Central memory CD8-positive, alpha-beta T cell (primary cell): ENCODE measurements around the gene SUGCT.

ENCODE experiments used
- ATAC-seq: fragments of 150-1000 bp; cut with Tn5 transposase; replicated peaks from 2 replicates; pipeline ENCODE4 v1.10.0; 2022; ENCODE audit warnings: mild to moderate bottlenecking, moderate FRiP score, moderate number of reproducible peaks; ENCODE audit not compliant: poor library complexity, severe bottlenecking; ENCODE audit errors: extremely low read depth
- DNase-seq, 2 donors: peaks; one replicate each; pipeline ENCODE4 v3.0.0; 2021; ENCODE audit warnings: low spot score in 2 of 2
- H3K27ac Mint-ChIP-seq: one replicate; pipeline ENCODE4 v1.8.0; 2022; ENCODE audit warnings: low read depth, mild to moderate bottlenecking, moderate library complexity, mixed read lengths
- H3K27me3 Mint-ChIP-seq: one replicate; pipeline ENCODE4 v1.8.0; 2022; ENCODE audit warnings: mixed read lengths
- H3K36me3 Mint-ChIP-seq: one replicate; pipeline ENCODE4 v1.8.0; 2022; ENCODE audit warnings: mild to moderate bottlenecking, moderate library complexity, mixed read lengths; ENCODE audit not compliant: insufficient read depth
- H3K4me1 Mint-ChIP-seq: one replicate; pipeline ENCODE4 v1.8.0; 2022; ENCODE audit warnings: mixed read lengths
- H3K4me3 Mint-ChIP-seq: one replicate; pipeline ENCODE4 v1.8.0; 2022; ENCODE audit warnings: mild to moderate bottlenecking, moderate library complexity, mixed read lengths
- H3K9me3 Mint-ChIP-seq: one replicate; pipeline ENCODE4 v1.8.0; 2022; ENCODE audit warnings: mixed read lengths

Gene SUGCT

DNA sequence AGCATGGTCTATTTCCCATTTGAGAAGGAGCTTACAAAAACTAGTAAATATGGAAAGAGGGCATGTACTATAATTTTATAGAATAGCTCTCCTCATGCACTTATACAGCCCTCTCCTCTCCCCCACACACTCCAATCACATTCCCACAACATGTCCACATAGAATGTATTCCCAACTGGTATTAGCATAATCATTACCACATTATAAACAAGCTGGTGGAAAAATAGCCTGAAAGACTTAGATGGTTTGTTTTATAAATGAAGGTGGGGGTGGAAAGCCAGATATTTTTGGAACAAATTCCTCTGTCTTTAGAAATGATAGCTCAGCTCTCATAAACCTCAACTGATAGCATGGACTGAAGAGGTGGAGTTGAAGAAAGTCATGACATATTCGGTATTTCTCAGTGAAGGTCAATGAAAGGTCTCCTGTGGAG is 410.1 kb downstream of the SUGCT start:
- no peak overlapping the region for H3K27ac Mint-ChIP-seq
- H3K9me3 Mint-ChIP-seq: peaks cover 13% of the 10 kb centered on the region
- H3K4me3 Mint-ChIP-seq: no peak overlapping the region
- no peaks in the 10 kb centered on the region for H3K36me3 Mint-ChIP-seq
- DNase-seq (no peak), ATAC-seq (no peak)
- no peaks in the 10 kb centered on the region for H3K27me3 Mint-ChIP-seq
- H3K4me1 Mint-ChIP-seq: no peaks in the 10 kb centered on the region

DNA sequence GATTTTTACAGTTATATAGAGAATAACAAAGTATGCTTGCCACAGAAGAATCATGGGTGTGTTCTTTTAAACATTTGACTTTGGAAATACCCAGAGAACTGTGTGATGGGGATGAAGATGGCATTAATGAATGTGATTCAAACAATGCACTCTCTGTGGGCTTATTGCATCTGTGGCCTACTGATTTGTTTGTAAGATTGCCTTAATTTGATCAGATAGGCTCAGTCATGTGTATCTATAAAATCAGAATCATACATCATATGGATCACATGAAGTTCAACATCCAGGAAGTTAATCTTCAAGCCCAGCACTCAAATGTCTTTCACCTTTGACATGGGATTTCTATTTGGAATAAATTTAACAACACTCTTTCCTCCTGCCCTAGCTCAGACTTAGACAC is 410.9 kb downstream of the SUGCT start:
- DNase-seq (no peak), ATAC-seq (no peak)
- no peaks in the 10 kb centered on the region for H3K27me3 Mint-ChIP-seq
- H3K4me1 Mint-ChIP-seq: no peaks in the 10 kb centered on the region
- H3K4me3 Mint-ChIP-seq: no peak overlapping the region
- H3K9me3 Mint-ChIP-seq: peaks cover 13% of the 10 kb centered on the region
- H3K36me3 Mint-ChIP-seq: no peaks in the 10 kb centered on the region
- no peak overlapping the region for H3K27ac Mint-ChIP-seq

GRCh38 chr7:40546616-40547501 is 412.1 kb downstream of the SUGCT start:
- H3K27me3 Mint-ChIP-seq: no peaks in the 10 kb centered on the region
- H3K27ac Mint-ChIP-seq: no peak overlapping the region
- DNase-seq: no peak
- H3K36me3 Mint-ChIP-seq: no peaks in the 10 kb centered on the region
- no peaks in the 10 kb centered on the region for H3K4me1 Mint-ChIP-seq
- peaks cover 13% of the 10 kb centered on the region for H3K9me3 Mint-ChIP-seq
- H3K4me3 Mint-ChIP-seq: no peak overlapping the region
- no peak for ATAC-seq

DNA sequence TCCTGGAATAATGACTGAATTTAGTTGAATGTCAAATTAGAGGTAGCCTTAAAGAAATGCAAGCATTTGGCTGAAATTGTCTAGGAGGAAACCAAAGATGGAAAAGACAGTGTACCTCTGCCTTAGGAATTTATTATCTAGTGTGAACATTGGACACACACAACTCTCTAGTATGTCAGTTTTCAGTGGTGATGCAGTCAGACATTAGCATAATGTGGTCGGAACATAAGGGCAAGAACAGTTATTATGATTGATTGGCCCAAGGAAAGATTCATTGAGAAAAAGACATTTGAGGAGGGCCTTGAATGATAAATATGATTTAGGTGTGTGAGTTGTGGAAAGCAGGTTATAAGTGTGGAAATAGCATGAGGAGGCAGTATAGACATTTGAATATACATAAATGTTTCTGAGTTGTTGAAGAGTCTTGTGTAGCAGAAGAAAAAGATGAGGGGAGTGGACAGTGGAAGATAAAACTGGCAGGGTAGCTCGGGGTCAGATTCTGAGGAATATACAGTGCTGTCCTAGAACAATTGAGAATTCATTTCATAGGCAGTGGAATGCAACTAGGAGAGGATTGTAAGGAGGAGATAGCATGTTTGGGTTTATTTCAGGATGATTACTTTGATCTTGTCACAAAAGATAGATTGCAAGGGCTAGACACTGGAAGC is 414.7 kb downstream of the SUGCT start:
- H3K36me3 Mint-ChIP-seq: no peaks in the 10 kb centered on the region
- H3K4me1 Mint-ChIP-seq: no peaks in the 10 kb centered on the region
- H3K27ac Mint-ChIP-seq: no peak overlapping the region
- DNase-seq (no peak), ATAC-seq (no peak)
- H3K9me3 Mint-ChIP-seq: peaks cover 15% of the 10 kb centered on the region
- no peaks in the 10 kb centered on the region for H3K27me3 Mint-ChIP-seq
- H3K4me3 Mint-ChIP-seq: no peak overlapping the region

- ATAC-seq: peak; percentile 28
Measured at GRCh38 chr7:40551685-40552576, 417.1 kb downstream of the SUGCT start.

GRCh38 chr7:40560672-40561071 is 425.9 kb downstream of the SUGCT start:
- no peaks in the 10 kb centered on the region for H3K27me3 Mint-ChIP-seq
- no peaks in the 10 kb centered on the region for H3K4me1 Mint-ChIP-seq
- no peaks in the 10 kb centered on the region for H3K36me3 Mint-ChIP-seq

More at GRCh38 chr7:40551685-40552576, 417.1 kb downstream of the SUGCT start:
- Mint-ChIP-seq H3K4me1 (no peaks in the 10 kb centered on the region), H3K4me3 (no peak overlapping the region), H3K27ac (no peak overlapping the region), H3K36me3 (no peaks in the 10 kb centered on the region), H3K27me3 (no peaks in the 10 kb centered on the region), H3K9me3 (peaks cover 13% of the 10 kb centered on the region)
- no peak for DNase-seq

DNA sequence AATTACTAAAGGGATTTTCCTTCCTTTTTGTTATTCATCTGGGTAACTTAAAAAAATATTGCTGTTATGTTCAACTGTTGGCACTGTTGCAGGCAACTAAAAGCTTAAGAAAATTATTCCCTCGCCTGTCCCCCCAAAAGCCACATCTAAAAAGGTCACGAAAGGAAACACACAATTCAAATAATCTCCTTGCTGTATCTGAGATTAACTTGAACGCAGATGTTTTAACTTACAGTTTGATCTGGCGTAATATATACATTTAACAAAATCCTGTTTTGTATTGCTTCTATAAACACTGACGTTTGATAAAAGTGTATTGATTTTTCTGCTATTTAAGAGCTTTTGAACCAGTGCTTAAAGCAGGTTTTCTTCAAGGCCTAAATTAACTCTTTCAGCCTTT is 432.1 kb downstream of the SUGCT start:
- DNase-seq (no peak), ATAC-seq (no peak)
- H3K27me3 Mint-ChIP-seq: no peaks in the 10 kb centered on the region
- H3K4me1 Mint-ChIP-seq: no peaks in the 10 kb centered on the region
- peaks cover 19% of the 10 kb centered on the region for H3K9me3 Mint-ChIP-seq
- no peak overlapping the region for H3K27ac Mint-ChIP-seq
- H3K4me3 Mint-ChIP-seq: no peak overlapping the region
- no peaks in the 10 kb centered on the region for H3K36me3 Mint-ChIP-seq

More at GRCh38 chr7:40560672-40561071, 425.9 kb downstream of the SUGCT start:
- peaks cover 19% of the 10 kb centered on the region for H3K9me3 Mint-ChIP-seq
- no peak overlapping the region for H3K27ac Mint-ChIP-seq
- no peak for ATAC-seq
- no peak for DNase-seq
- H3K4me3 Mint-ChIP-seq: no peak overlapping the region

GRCh38 chr7:40569326-40569725 is 434.5 kb downstream of the SUGCT start:
- H3K27ac Mint-ChIP-seq: no peak overlapping the region
- H3K36me3 Mint-ChIP-seq: no peaks in the 10 kb centered on the region
- DNase-seq: no peak
- H3K27me3 Mint-ChIP-seq: no peaks in the 10 kb centered on the region
- ATAC-seq: no peak
- H3K4me1 Mint-ChIP-seq: no peaks in the 10 kb centered on the region
- H3K4me3 Mint-ChIP-seq: no peak overlapping the region
- peaks cover 12% of the 10 kb centered on the region for H3K9me3 Mint-ChIP-seq

DNA sequence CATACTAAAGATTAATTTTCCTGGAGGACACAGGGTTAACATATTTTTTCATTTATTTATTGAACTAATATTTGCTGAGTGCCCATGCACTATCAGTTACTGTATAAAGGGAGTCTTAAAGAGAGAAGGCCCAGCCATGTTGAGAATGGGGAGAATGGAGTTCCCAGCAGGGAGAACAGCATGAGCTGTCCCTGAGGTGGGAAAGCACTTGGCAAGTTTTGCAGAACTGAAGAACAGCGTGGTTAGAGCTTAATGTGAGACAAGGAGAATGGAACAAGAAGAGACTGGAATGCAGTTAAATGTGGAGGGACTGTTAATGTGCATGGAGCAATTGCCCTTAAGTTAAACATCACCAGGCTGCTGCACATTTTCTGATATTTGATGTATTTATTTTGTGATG is 435.4 kb downstream of the SUGCT start:
- no peak for DNase-seq
- H3K9me3 Mint-ChIP-seq: peaks cover 10% of the 10 kb centered on the region
- H3K4me3 Mint-ChIP-seq: no peak overlapping the region
- no peaks in the 10 kb centered on the region for H3K36me3 Mint-ChIP-seq
- no peaks in the 10 kb centered on the region for H3K4me1 Mint-ChIP-seq
- H3K27ac Mint-ChIP-seq: no peak overlapping the region
- H3K27me3 Mint-ChIP-seq: no peaks in the 10 kb centered on the region
- no peak for ATAC-seq

DNA sequence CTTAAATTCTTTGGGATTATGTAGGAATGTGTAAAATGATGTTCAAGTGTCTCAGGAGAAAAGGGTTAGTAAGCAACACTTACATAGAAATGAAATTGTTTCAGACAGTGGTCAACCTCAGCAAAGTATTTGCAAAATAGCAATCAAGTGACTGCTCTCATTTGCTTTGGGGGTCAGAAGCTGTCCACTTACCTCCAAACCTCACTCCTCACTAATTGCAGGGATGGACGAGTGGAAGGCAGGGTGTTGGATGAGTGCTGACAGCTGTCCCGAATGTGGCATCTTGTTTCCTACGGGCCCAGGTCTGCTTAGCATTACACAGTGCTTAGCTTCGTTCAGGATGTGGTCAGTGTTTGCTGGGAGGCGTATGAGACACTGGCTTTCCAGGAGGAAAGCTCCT is 437.0 kb downstream of the SUGCT start:
- Mint-ChIP-seq H3K9me3 (peaks cover under 1% of the 10 kb centered on the region), H3K4me1 (no peaks in the 10 kb centered on the region), H3K36me3 (no peaks in the 10 kb centered on the region), H3K27me3 (no peaks in the 10 kb centered on the region), H3K27ac (no peak overlapping the region), H3K4me3 (no peak overlapping the region)
- DNase-seq (no peak), ATAC-seq (no peak)

DNA sequence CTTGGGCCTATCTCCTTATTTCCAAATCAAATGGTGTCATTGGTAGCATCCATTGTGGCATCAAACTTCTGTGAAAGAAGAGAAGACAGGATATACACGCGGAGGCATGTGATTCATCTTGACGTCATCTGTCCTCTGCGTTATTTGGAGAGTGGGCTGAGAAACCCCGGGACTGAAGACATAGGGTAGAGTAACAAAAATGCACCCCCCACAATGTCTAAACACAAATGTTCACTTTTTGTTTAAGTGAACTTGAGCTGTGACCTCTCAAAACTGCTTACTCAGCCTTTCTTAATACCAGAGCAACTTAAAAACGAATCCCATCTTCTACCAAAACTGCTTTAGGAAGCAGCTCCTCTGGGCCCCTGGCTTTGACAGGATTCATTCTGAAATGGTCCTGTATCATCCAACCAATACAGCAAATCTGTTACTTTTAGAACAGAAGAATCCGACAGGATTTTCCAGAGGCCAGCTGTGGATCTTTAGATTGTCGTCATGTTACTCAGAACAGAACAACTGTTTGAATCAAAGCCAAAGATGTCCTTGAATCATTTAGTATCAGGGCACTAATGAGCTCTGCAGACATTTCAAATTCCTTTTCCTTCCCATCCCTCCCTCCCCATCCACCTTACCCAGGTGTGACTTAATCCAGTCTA is 438.1 kb downstream of the SUGCT start:
- Mint-ChIP-seq H3K27me3 (no peaks in the 10 kb centered on the region), H3K36me3 (no peaks in the 10 kb centered on the region), H3K27ac (no peak overlapping the region), H3K4me1 (no peaks in the 10 kb centered on the region), H3K9me3 (peaks cover 9% of the 10 kb centered on the region), H3K4me3 (no peak overlapping the region)
- DNase-seq (no peak), ATAC-seq (no peak)

DNA sequence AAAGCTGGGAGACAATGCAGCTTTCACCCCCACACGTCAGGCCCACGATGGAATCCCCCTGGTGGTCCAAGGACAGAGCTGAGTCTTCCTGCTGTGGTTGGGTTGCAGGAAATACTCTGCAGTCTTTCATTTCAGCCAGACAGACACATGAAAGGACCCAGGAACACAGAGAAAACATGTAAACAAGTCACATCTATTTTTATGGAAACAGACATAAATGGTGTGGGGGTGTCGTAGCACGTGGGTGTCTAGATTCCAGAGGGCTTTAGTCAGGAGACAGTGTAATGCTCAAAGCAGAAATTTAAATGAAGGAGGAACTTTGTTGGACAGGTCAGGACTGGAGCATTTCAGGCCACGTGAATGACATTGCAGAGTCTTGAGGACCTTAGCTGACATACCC is 444.6 kb downstream of the SUGCT start:
- ATAC-seq: no peak
- DNase-seq: no peak
- H3K27ac Mint-ChIP-seq: no peak overlapping the region

More for the DNA sequence above, 444.6 kb downstream of the SUGCT start:
- Mint-ChIP-seq H3K4me3 (no peak overlapping the region), H3K9me3 (peaks cover 18% of the 10 kb centered on the region), H3K4me1 (no peaks in the 10 kb centered on the region), H3K27me3 (no peaks in the 10 kb centered on the region), H3K36me3 (no peaks in the 10 kb centered on the region)
